ENCODE measurements around the gene GPRC5B.

The GPRC5B gene

DNA sequence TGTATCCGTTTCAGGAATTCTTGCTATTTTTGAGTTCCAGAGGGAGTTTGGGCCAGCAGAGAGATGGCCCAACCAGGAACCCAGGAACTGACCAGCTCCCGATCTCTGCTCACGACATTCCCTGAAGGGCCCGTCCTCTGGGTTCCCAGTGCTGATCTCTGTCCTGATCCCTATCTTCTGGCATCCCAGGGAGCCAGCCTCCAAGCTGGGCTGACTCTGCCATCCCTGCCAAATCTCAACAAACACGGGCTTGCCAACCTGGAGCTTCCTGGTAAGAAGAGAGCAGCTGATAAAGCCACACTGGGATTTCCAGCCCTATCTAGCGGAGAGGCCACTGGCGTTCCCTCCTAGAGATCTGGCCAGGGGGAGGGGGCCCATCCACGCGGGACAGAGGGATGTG, 16.2 kb downstream of the GPRC5B start:
- Histone ChIP-seq H4K20me1 (ENCODE audit: insufficient read depth, low read length, poor library complexity, severe bottlenecking) (no peaks in the 10 kb centered on the region), H3K79me2 (ENCODE audit: insufficient read depth, low read length) (no peaks in the 10 kb centered on the region), H3F3A (ENCODE audit: low read depth) (no peaks in the 10 kb centered on the region), H3K9me2 (replicated peaks; ENCODE audit: low read depth, low read length) (no peaks in the 10 kb centered on the region), H3K4me1 (ENCODE audit: insufficient read depth, low read length, poor library complexity, severe bottlenecking) (no peaks in the 10 kb centered on the region), H2AFZ (ENCODE audit: low read length) (no peak overlapping the region), H3K9ac (ENCODE audit: low read depth, low read length, poor library complexity, severe bottlenecking) (no peak overlapping the region), H3K9me3 (ENCODE audit: insufficient read depth, low read depth, low read length) (no peaks in the 10 kb centered on the region), H3K27me3 (ENCODE audit: insufficient read depth, low read length, poor library complexity, severe bottlenecking) (no peaks in the 10 kb centered on the region), H3K4me3 (ENCODE audit: low read length, poor library complexity, severe bottlenecking) (no peak overlapping the region), H3K4me2 (ENCODE audit: low read depth, low read length, poor library complexity, severe bottlenecking) (no peak overlapping the region), H3K36me3 (ENCODE audit: insufficient read depth, low read length) (no peaks in the 10 kb centered on the region)
- TF ChIP-seq, protein P1, sequence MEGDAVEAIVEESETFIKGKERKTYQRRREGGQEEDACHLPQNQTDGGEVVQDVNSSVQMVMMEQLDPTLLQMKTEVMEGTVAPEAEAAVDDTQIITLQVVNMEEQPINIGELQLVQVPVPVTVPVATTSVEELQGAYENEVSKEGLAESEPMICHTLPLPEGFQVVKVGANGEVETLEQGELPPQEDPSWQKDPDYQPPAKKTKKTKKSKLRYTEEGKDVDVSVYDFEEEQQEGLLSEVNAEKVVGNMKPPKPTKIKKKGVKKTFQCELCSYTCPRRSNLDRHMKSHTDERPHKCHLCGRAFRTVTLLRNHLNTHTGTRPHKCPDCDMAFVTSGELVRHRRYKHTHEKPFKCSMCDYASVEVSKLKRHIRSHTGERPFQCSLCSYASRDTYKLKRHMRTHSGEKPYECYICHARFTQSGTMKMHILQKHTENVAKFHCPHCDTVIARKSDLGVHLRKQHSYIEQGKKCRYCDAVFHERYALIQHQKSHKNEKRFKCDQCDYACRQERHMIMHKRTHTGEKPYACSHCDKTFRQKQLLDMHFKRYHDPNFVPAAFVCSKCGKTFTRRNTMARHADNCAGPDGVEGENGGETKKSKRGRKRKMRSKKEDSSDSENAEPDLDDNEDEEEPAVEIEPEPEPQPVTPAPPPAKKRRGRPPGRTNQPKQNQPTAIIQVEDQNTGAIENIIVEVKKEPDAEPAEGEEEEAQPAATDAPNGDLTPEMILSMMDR (conservative IDR thresholded peaks at IDR 0.05; ENCODE audit: low read length), result no peak
- TF ChIP-seq EZH2phosphoT487 (IDR thresholded peaks at IDR 0.05; ENCODE audit: borderline replicate concordance), result no peak

DNA sequence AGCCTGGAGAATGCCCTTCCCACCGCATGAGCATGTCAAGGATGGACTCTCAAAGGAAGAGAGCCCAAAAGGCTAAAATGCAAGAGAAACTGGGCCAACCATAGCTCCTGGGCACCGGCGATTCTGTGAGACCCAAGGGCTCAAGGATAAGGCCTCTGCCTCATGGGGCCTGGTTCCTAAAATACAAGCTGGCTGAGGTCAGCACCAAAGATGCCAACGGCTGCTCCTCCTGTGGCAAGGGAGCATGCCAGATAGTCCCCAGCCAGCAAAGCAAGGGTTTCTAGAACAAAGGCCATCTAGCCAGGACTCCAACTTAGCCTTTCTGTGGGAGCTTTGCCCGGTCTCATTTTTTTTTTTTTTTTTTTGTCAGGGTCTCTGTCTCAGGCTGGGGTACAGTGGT, 20.1 kb downstream of the GPRC5B start:
- no peaks in the 10 kb centered on the region for H3K9me2 ChIP-seq (replicated peaks; ENCODE audit: low read depth, low read length)
- no peaks in the 10 kb centered on the region for H3K4me1 ChIP-seq (ENCODE audit: insufficient read depth, low read length, poor library complexity, severe bottlenecking)
- no peaks in the 10 kb centered on the region for H3F3A ChIP-seq (ENCODE audit: low read depth)
- no peaks in the 10 kb centered on the region for H3K27me3 ChIP-seq (ENCODE audit: insufficient read depth, low read length, poor library complexity, severe bottlenecking)
- no peak overlapping the region for H3K9ac ChIP-seq (ENCODE audit: low read depth, low read length, poor library complexity, severe bottlenecking)
- no peaks in the 10 kb centered on the region for H3K79me2 ChIP-seq (ENCODE audit: insufficient read depth, low read length)
- no peak overlapping the region for H3K4me2 ChIP-seq (ENCODE audit: low read depth, low read length, poor library complexity, severe bottlenecking)
- no peak for TF ChIP-seq EZH2phosphoT487 (IDR thresholded peaks at IDR 0.05; ENCODE audit: borderline replicate concordance)
- TF ChIP-seq, protein P1 (conservative IDR thresholded peaks at IDR 0.05; ENCODE audit: low read length), result no peak
- no peaks in the 10 kb centered on the region for H4K20me1 ChIP-seq (ENCODE audit: insufficient read depth, low read length, poor library complexity, severe bottlenecking)
- no peaks in the 10 kb centered on the region for H3K36me3 ChIP-seq (ENCODE audit: insufficient read depth, low read length)
- H2AFZ ChIP-seq (ENCODE audit: low read length), result no peak overlapping the region
- no peaks in the 10 kb centered on the region; the same call in 1 of the 2 replicates for H3K9me3 ChIP-seq (ENCODE audit: insufficient read depth, low read depth, low read length)
- no peak overlapping the region for H3K4me3 ChIP-seq (ENCODE audit: low read length, poor library complexity, severe bottlenecking)

- H3K27me3 ChIP-seq (ENCODE audit: insufficient read depth, low read length, poor library complexity, severe bottlenecking), result no peaks in the 10 kb centered on the region
- no peak overlapping the region for H3K4me3 ChIP-seq (ENCODE audit: low read length, poor library complexity, severe bottlenecking)
- H3K79me2 ChIP-seq (ENCODE audit: insufficient read depth, low read length), result no peaks in the 10 kb centered on the region
- H2AFZ ChIP-seq (ENCODE audit: low read length), result no peak overlapping the region
- no peaks in the 10 kb centered on the region for H3K4me1 ChIP-seq (ENCODE audit: insufficient read depth, low read length, poor library complexity, severe bottlenecking)
- H3F3A ChIP-seq (ENCODE audit: low read depth), result no peaks in the 10 kb centered on the region
- TF ChIP-seq EZH2phosphoT487 (IDR thresholded peaks at IDR 0.05; ENCODE audit: borderline replicate concordance), result no peak
- TF ChIP-seq, protein P1 (conservative IDR thresholded peaks at IDR 0.05; ENCODE audit: low read length), result no peak
- no peaks in the 10 kb centered on the region; the same call in 1 of the 2 replicates for H3K9me3 ChIP-seq (ENCODE audit: insufficient read depth, low read depth, low read length)
- no peak overlapping the region for H3K4me2 ChIP-seq (ENCODE audit: low read depth, low read length, poor library complexity, severe bottlenecking)
- no peaks in the 10 kb centered on the region for H4K20me1 ChIP-seq (ENCODE audit: insufficient read depth, low read length, poor library complexity, severe bottlenecking)
- H3K9me2 ChIP-seq (replicated peaks; ENCODE audit: low read depth, low read length), result no peaks in the 10 kb centered on the region
- H3K36me3 ChIP-seq (ENCODE audit: insufficient read depth, low read length), result no peaks in the 10 kb centered on the region
- no peak overlapping the region for H3K9ac ChIP-seq (ENCODE audit: low read depth, low read length, poor library complexity, severe bottlenecking)
These were observed 20.7 kb downstream of the GPRC5B start for GRCh38 chr16:19863990-19864389.
